ENCODE data around the gene EDN2. TPM values are rescaled to one million over a fixed set of nuclear protein-coding genes. Genes with fewer than 3 reads are reported as not detected.

EDN2 gene
- total RNA-seq, 1 experiment from 2014 or later: not detected

- ChIA-PET CTCF (interaction anchor here (0.6 to 3.9 kb wide), 4 partner anchors 97 to 312 kb away, joined by 3 to 19 read pairs (median 6); no protein-coding TSS in a partner anchor), POLR2A (ENCODE audit: low non-redundant PET) (no interaction called here)
- Histone ChIP-seq H3K9me3 (ENCODE audit: low read depth, low read length, poor library complexity, severe bottlenecking) (no peaks in the 10 kb centered on the region), H3K27ac (ENCODE audit: low read depth, low read length, poor library complexity, severe bottlenecking) (no peak overlapping the region), H3K4me3 (ENCODE audit: low read depth, low read length, poor library complexity, severe bottlenecking) (no peak overlapping the region), H3K27me3 (replicated peaks; ENCODE audit: insufficient read depth, low read depth, low read length, poor library complexity) (no peaks in the 10 kb centered on the region), H3K36me3 (ENCODE audit: insufficient read depth, low read length, poor library complexity, severe bottlenecking) (no peaks in the 10 kb centered on the region), H3K4me1 (ENCODE audit: insufficient read depth, low read length, poor library complexity, severe bottlenecking) (peaks cover 7% of the 10 kb centered on the region)
- TF ChIP-seq EZH2 (IDR thresholded peaks at IDR 0.05; ENCODE audit: borderline replicate concordance, low read depth, low read length, poor library complexity, severe bottlenecking) (no peak), CTCF (conservative IDR thresholded peaks at IDR 0.05; ENCODE audit: low read depth, low read length) (no peak)
- no TSS peak for BruUV-seq (replicated peaks)
- DNase-seq (ENCODE audit: low spot score): no peak
- intact Hi-C loops (cut with micrococcal nuclease; ENCODE audit: unreplicated experiment): loop anchor here (5.0 kb wide), 2 partner anchors 119 to 149 kb away; no protein-coding TSS in a partner anchor
Measured at GRCh38 chr1:41431490-41432350, 52.8 kb downstream of the EDN2 start.

GRCh38 chr1:41430582-41430981, 53.9 kb downstream of the EDN2 start:
- Histone ChIP-seq H3K9me3 (ENCODE audit: low read depth, low read length, poor library complexity, severe bottlenecking) (no peaks in the 10 kb centered on the region), H3K4me1 (ENCODE audit: insufficient read depth, low read length, poor library complexity, severe bottlenecking) (peaks cover 7% of the 10 kb centered on the region), H3K4me3 (ENCODE audit: low read depth, low read length, poor library complexity, severe bottlenecking) (no peak overlapping the region), H3K36me3 (ENCODE audit: insufficient read depth, low read length, poor library complexity, severe bottlenecking) (no peaks in the 10 kb centered on the region), H3K27me3 (replicated peaks; ENCODE audit: insufficient read depth, low read depth, low read length, poor library complexity) (no peaks in the 10 kb centered on the region), H3K27ac (ENCODE audit: low read depth, low read length, poor library complexity, severe bottlenecking) (no peak overlapping the region)
- no peak for DNase-seq (ENCODE audit: low spot score)
- CTCF ChIA-PET: no interaction called here
- POLR2A ChIA-PET (ENCODE audit: low non-redundant PET): no interaction called here
- no TSS peak for BruUV-seq (replicated peaks)
- TF ChIP-seq CTCF (conservative IDR thresholded peaks at IDR 0.05; ENCODE audit: low read depth, low read length) (no peak), EZH2 (IDR thresholded peaks at IDR 0.05; ENCODE audit: borderline replicate concordance, low read depth, low read length, poor library complexity, severe bottlenecking) (no peak)
- intact Hi-C loops (cut with micrococcal nuclease; ENCODE audit: unreplicated experiment): loop anchor here (5.0 kb wide), 2 partner anchors 118 to 148 kb away; no protein-coding TSS in a partner anchor

GRCh38 chr1:41430069-41430468, 54.4 kb downstream of the EDN2 start:
- intact Hi-C loops (cut with micrococcal nuclease; ENCODE audit: unreplicated experiment): loop anchor here (5.0 kb wide), 2 partner anchors 118 to 148 kb away; no protein-coding TSS in a partner anchor

More at GRCh38 chr1:41430069-41430468, 54.4 kb downstream of the EDN2 start:
- Histone ChIP-seq H3K27ac (ENCODE audit: low read depth, low read length, poor library complexity, severe bottlenecking) (no peak overlapping the region), H3K36me3 (ENCODE audit: insufficient read depth, low read length, poor library complexity, severe bottlenecking) (no peaks in the 10 kb centered on the region), H3K4me1 (ENCODE audit: insufficient read depth, low read length, poor library complexity, severe bottlenecking) (peaks cover 7% of the 10 kb centered on the region), H3K9me3 (ENCODE audit: low read depth, low read length, poor library complexity, severe bottlenecking) (no peaks in the 10 kb centered on the region), H3K27me3 (replicated peaks; ENCODE audit: insufficient read depth, low read depth, low read length, poor library complexity) (no peaks in the 10 kb centered on the region), H3K4me3 (ENCODE audit: low read depth, low read length, poor library complexity, severe bottlenecking) (no peak overlapping the region)
- ChIA-PET CTCF (no interaction called here), POLR2A (ENCODE audit: low non-redundant PET) (no interaction called here)
- BruUV-seq (replicated peaks): no TSS peak
- TF ChIP-seq CTCF (conservative IDR thresholded peaks at IDR 0.05; ENCODE audit: low read depth, low read length) (no peak), EZH2 (IDR thresholded peaks at IDR 0.05; ENCODE audit: borderline replicate concordance, low read depth, low read length, poor library complexity, severe bottlenecking) (no peak)
- DNase-seq (ENCODE audit: low spot score): no peak
